K562 (cell line): ENCODE measurements around the gene NDRG3. TPM values are rescaled to one million over a fixed set of nuclear protein-coding genes. Genes with fewer than 3 reads are reported as not detected.

ENCODE experiments used
- ATAC-seq: fragments of 200-7000 bp; cut with Tn5 transposase; 3 replicates; pipeline ENCODE4 v1.9.1; 2020; ENCODE audit warnings: moderate library complexity
- BruUV-seq: library from RNA; stranded (reverse); fragments of 400-500 nt; replicated peaks from 2 replicates; lab custom pipeline; 2021; lab: Mats Ljungman, UMichigan
- CTCF ChIA-PET: fragments of 300-600 bp; formaldehyde crosslinking; extraction: SDS; loops from one replicate; lab custom pipeline; 2021; ENCODE audit warnings: low intra/inter-chr PET ratio; lab: Yijun Ruan, JAX
- POLR2A ChIA-PET: fragments of 300-600, 350-650 bp; sonication (Branson Sonifier 250); formaldehyde crosslinking; extraction: SDS; loops from one replicate; lab custom pipeline; 2021; ENCODE audit warnings: antibody characterized with exemption, inconsistent platforms; lab: Yijun Ruan, JAX
- DNase-seq, 4 experiments: peaks; one replicate each; pipeline versions ENCODE4 v3.0.0 to v3.0.0-alpha.2; 2011 to 2018; ENCODE audit warnings: low spot score in 3 of 4, mixed read lengths in 3 of 4; ENCODE audit errors: extremely low read depth in 1 of 4
- FAIRE-seq: peaks from 2 replicates; lab custom pipeline; 2011; peaks lifted over from hg19 to GRCh38; lab: Jason Lieb, UNC
- H2AFZ ChIP-seq: 2 replicates; pipeline ENCODE4 v1.6.0; 2011; ENCODE audit warnings: low read depth, low read length, control low read depth, inconsistent platforms
- H3K27ac ChIP-seq: fragments of 200-600 bp; 3 replicates; pipeline ENCODE4 v1.8.0; 2011; ENCODE audit warnings: low read depth, mild to moderate bottlenecking, control low read depth, inconsistent platforms, low read length, moderate library complexity, mixed read lengths; ENCODE audit errors: extremely low read depth
- H3K27me3 ChIP-seq, 2 experiments: fragments of 300-600 bp in 1 of 2; 2 replicates in 1 of 2; 3 replicates in 1 of 2; pipeline versions ENCODE4 v1.6.0 to v1.8.0; 2011; ENCODE audit warnings: inconsistent platforms in 2 of 2, low read length in 2 of 2, mild to moderate bottlenecking in 1 of 2, mixed read lengths in 1 of 2, moderate library complexity in 1 of 2; ENCODE audit not compliant: control insufficient read depth in 2 of 2, insufficient read depth in 2 of 2
- H3K36me3 ChIP-seq: fragments of 300-600 bp; 3 replicates; pipeline ENCODE4 v1.8.0; 2011; ENCODE audit warnings: mild to moderate bottlenecking, low read length, inconsistent platforms; ENCODE audit not compliant: control insufficient read depth, insufficient read depth
- H3K4me1 ChIP-seq, 2 experiments: fragments of 200-600 bp in 1 of 2; replicated peaks in 1 of 2; 2 replicates in 1 of 2; 3 replicates in 1 of 2; pipeline versions ENCODE4 v1.5.1 to v1.8.0; 2011; ENCODE audit warnings: inconsistent platforms in 2 of 2, low read length in 2 of 2, mild to moderate bottlenecking in 1 of 2, mixed read lengths in 1 of 2, moderate library complexity in 1 of 2; ENCODE audit not compliant: control insufficient read depth in 2 of 2, insufficient read depth in 2 of 2
- H3K4me2 ChIP-seq: 2 replicates; pipeline ENCODE4 v1.6.1; 2011; ENCODE audit warnings: low read length, control low read depth, inconsistent platforms, mixed read lengths; ENCODE audit not compliant: insufficient read depth
- H3K4me3 ChIP-seq: fragments of 200-600 bp; sonication (generic), shearing (Covaris generic); 2 replicates; pipeline ENCODE4 v1.5.1; 2016; ENCODE audit warnings: control low read depth, inconsistent platforms
- H3K79me2 ChIP-seq: fragments of 200-600 bp; 3 replicates; pipeline ENCODE4 v1.8.0; 2011; ENCODE audit warnings: low read length, inconsistent platforms; ENCODE audit not compliant: control insufficient read depth, insufficient read depth
- H3K9ac ChIP-seq, 2 experiments: 2 replicates each; pipeline versions ENCODE4 v1.6.0 to v1.6.1; 2011; ENCODE audit warnings: low read depth in 2 of 2, low read length in 2 of 2, control low read depth in 1 of 2, inconsistent platforms in 1 of 2, mild to moderate bottlenecking in 1 of 2, mixed read lengths in 1 of 2; ENCODE audit not compliant: insufficient read depth in 1 of 2
- H3K9me1 ChIP-seq: one replicate; pipeline ENCODE4 v1.6.0; 2011; ENCODE audit warnings: inconsistent platforms, mild to moderate bottlenecking, low read length, moderate library complexity; ENCODE audit not compliant: control insufficient read depth, insufficient read depth
- H3K9me3 ChIP-seq: replicated peaks from 2 replicates; pipeline ENCODE4 v1.5.1; 2011; ENCODE audit warnings: low read depth, low read length, inconsistent platforms; ENCODE audit not compliant: control insufficient read depth, insufficient read depth
- H4K20me1 ChIP-seq: replicated peaks from 2 replicates; pipeline ENCODE4 v1.6.1; 2011; ENCODE audit warnings: low read length, inconsistent platforms, mixed read lengths; ENCODE audit not compliant: control insufficient read depth, insufficient read depth
- BMI1 ChIP-seq: fragments of 150-350 bp; IDR thresholded peaks from 2 replicates; pipeline ENCODE4 v1.6.1; 2014; ENCODE audit warnings: low read length
- CXXC5 ChIP-seq: fragments of 250-450 bp; sonication (Bioruptor Pico); IDR thresholded peaks from 2 replicates; pipeline ENCODE4 v1.8.0; 2022; ENCODE audit warnings: inconsistent platforms, mild to moderate bottlenecking, moderate library complexity
- HNRNPK ChIP-seq: fragments of 200-400 bp; formaldehyde crosslinking; IDR thresholded peaks from one replicate; pipeline ENCODE4 v1.6.1; 2018; ENCODE audit warnings: mild to moderate bottlenecking, low read depth, low read length; ENCODE audit not compliant: poor library complexity, severe bottlenecking
- L3MBTL2 ChIP-seq: fragments of 450-650 bp; IDR thresholded peaks from 2 replicates; pipeline ENCODE4 v1.6.1; 2016; ENCODE audit warnings: mild to moderate bottlenecking, moderate library complexity
- MAZ ChIP-seq, 2 experiments: fragments of 450-650 bp in 1 of 2; sonication (generic) in 1 of 2; formaldehyde crosslinking; IDR thresholded peaks in 1 of 2; conservative IDR thresholded peaks in 1 of 2; 2 replicates each; pipeline versions ENCODE4 v1.4.0 to v1.5.0; 2020; ENCODE audit warnings: mild to moderate bottlenecking in 1 of 2, missing genetic modification reagents in 1 of 2
- MCM5 ChIP-seq: fragments of 450-650 bp; IDR thresholded peaks from 2 replicates; pipeline ENCODE4 v1.6.1; 2016; ENCODE audit warnings: low read depth
- NFIX ChIP-seq: fragments of 250-450 bp; sonication (Bioruptor Pico); IDR thresholded peaks from 2 replicates; pipeline ENCODE4 v1.4.0; 2020; ENCODE audit warnings: low read depth, mild to moderate bottlenecking, moderate library complexity
- SMARCE1 ChIP-seq: fragments of 450-650 bp; IDR thresholded peaks from 2 replicates; pipeline ENCODE4 v1.7.1; 2016; ENCODE audit warnings: mild to moderate bottlenecking
- SNRNP70 ChIP-seq: fragments of 200-400 bp; formaldehyde crosslinking; optimal IDR thresholded peaks from 2 replicates; pipeline ENCODE3; 2017; ENCODE audit warnings: low read depth, low read length
- TAF15 ChIP-seq: fragments of 200-400 bp; formaldehyde crosslinking; IDR thresholded peaks from 2 replicates; pipeline ENCODE4 v1.6.1; 2017; ENCODE audit warnings: mild to moderate bottlenecking, low read depth, low read length, moderate library complexity
- TAF7 ChIP-seq: fragments of 450-650 bp; IDR thresholded peaks from 2 replicates; pipeline ENCODE4 v1.6.1; 2016; ENCODE audit warnings: missing genetic modification characterization, missing compliant biosample characterization
- TSC22D4 ChIP-seq: fragments of 450-650 bp; IDR thresholded peaks from 2 replicates; pipeline ENCODE4 v1.6.1; 2016; ENCODE audit warnings: missing genetic modification characterization, missing biosample characterization, control low read depth
- ZNF232 ChIP-seq: sonication (generic); formaldehyde crosslinking; IDR thresholded peaks from 2 replicates; pipeline ENCODE4 v1.8.0; 2022; ENCODE audit warnings: mild to moderate bottlenecking, missing genetic modification reagents
- ZNF24 ChIP-seq: fragments of 450-650 bp; IDR thresholded peaks from 2 replicates; pipeline ENCODE4 v1.6.1; 2016
- ZNF444 ChIP-seq: fragments of 250-450 bp; sonication (Bioruptor Pico); IDR thresholded peaks from 2 replicates; pipeline ENCODE4 v1.4.0; 2020; ENCODE audit warnings: mild to moderate bottlenecking, moderate library complexity
- ZNF76 ChIP-seq: fragments of 250-450 bp; sonication (Bioruptor Pico); IDR thresholded peaks from 2 replicates; pipeline ENCODE4 v1.4.0; 2020; ENCODE audit warnings: mild to moderate bottlenecking, moderate library complexity, borderline replicate concordance
- WGBS: fragments of 100-300 bp; shearing (Covaris generic); methylation state at CpG from one replicate; pipeline ENCODE4 v1.1.6; 2016; ENCODE audit warnings: low coverage, mixed read lengths; ENCODE audit not compliant: insufficient coverage; ENCODE audit errors: missing lambda C conversion rate; 5-methylcytosine and 5-hydroxymethylcytosine counted together
- in situ Hi-C: fragments of 300-500 bp; cut with MboI; formaldehyde crosslinking; loops from 4 replicates; pipeline ENCODE4 v1.15.0; 2018; ENCODE audit warnings: inconsistent platforms, mixed read lengths
- intact Hi-C: fragments of 100-400 bp; cut with micrococcal nuclease; formaldehyde crosslinking; loops from 2 replicates; pipeline ENCODE4 v1.14.2; 2022
- polyA plus RNA-seq, 8 experiments: library from polyadenylated mRNA; depleted of rRNA in 4 of 8; stranded (reverse) in 5 of 8; unstranded in 3 of 8; fragments of >200 nt; fragmentation: Nextera tagmentation in 2 of 8; fragmentation: Illumina TruSeq in 1 of 8; extraction: Ambion mirVana in 2 of 8; extraction: Trizol in 1 of 8; gene quantifications; 2 replicates each; pipeline versions ENCODE4 v1.2.1 to v1.2.3, GENCODE V29; 2011 to 2014; ENCODE audit warnings: inconsistent platforms in 1 of 8, missing spikeins in 1 of 8
- total RNA-seq, 7 experiments: library from RNA; depleted of rRNA in 6 of 7; stranded (reverse); fragments of >200 nt in 6 of 7; fragmentation: Illumina TruSeq in 2 of 7; extraction: Trizol in 2 of 7; gene quantifications; 2 replicates each; pipeline versions ENCODE4 v1.2.1 to v1.2.3, GENCODE V29; 2011 to 2021; ENCODE audit warnings: low replicate concordance in 1 of 7
- TF ChIP-seq, protein P1 (sequence below): fragments of 450-650 bp; formaldehyde crosslinking; IDR thresholded peaks from 2 replicates; pipeline ENCODE4 v1.4.0; 2020; ENCODE audit warnings: mild to moderate bottlenecking, mixed read lengths
- TF ChIP-seq, protein P2 (sequence below), 2 experiments: fragments of 250-450 bp in 1 of 2; fragments of 450-650 bp in 1 of 2; sonication (Bioruptor Pico) in 1 of 2; IDR thresholded peaks; 2 replicates each; pipeline versions ENCODE4 v1.6.1 to v1.8.0; 2016 to 2021; ENCODE audit warnings: mild to moderate bottlenecking in 2 of 2, moderate library complexity in 2 of 2, missing compliant biosample characterization in 1 of 2, missing genetic modification characterization in 1 of 2
- TF ChIP-seq, protein P3 (sequence below): IDR thresholded peaks from 2 replicates; pipeline ENCODE4 v1.6.1; 2014; ENCODE audit warnings: antibody characterized with exemption
- TF ChIP-seq, protein P4 (sequence below): fragments of 250-450 bp; sonication (Bioruptor Pico); IDR thresholded peaks from 2 replicates; pipeline ENCODE4 v1.6.1; 2021; ENCODE audit warnings: mild to moderate bottlenecking

The NDRG3 gene
- total and polyA plus RNA-seq, 9 of the 15 experiments (the other 6 are each of a cell fraction or from before 2014, with no cell fraction given), result 14.6 to 39.4 (median 24.4) TPM

DNA sequence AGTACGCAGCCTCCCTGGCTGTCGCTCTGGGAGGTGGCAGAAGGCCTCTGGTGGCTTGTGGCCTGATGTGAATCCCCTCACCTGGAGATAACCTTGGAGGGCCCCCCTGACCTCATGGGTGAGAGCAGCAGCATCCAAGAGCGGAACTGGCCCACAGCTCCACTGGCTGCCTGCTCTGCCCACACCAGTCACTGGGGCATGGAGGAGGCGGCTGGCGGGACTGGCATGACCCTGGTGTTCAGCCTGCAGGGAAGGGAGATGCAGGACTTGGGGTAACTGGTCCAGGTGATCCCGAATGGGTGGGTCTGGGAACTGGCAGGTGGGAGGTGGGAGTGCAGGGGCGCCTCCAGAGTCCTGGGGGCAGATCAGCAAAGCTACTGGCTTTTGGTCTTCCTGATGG, 38.2 kb upstream of the NDRG3 start (continued):
- TF ChIP-seq, protein P1, sequence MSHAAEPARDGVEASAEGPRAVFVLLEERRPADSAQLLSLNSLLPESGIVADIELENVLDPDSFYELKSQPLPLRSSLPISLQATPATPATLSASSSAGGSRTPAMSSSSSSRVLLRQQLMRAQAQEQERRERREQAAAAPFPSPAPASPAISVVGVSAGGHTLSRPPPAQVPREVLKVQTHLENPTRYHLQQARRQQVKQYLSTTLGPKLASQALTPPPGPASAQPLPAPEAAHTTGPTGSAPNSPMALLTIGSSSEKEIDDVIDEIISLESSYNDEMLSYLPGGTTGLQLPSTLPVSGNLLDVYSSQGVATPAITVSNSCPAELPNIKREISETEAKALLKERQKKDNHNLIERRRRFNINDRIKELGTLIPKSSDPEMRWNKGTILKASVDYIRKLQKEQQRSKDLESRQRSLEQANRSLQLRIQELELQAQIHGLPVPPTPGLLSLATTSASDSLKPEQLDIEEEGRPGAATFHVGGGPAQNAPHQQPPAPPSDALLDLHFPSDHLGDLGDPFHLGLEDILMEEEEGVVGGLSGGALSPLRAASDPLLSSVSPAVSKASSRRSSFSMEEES (CRISPR knock-in tag), result no peak
- no peak for TF ChIP-seq SNRNP70
- no peak for TF ChIP-seq ZNF24
- TF ChIP-seq CXXC5, result no peak
- no peak for TF ChIP-seq TSC22D4 (tag)

DNA sequence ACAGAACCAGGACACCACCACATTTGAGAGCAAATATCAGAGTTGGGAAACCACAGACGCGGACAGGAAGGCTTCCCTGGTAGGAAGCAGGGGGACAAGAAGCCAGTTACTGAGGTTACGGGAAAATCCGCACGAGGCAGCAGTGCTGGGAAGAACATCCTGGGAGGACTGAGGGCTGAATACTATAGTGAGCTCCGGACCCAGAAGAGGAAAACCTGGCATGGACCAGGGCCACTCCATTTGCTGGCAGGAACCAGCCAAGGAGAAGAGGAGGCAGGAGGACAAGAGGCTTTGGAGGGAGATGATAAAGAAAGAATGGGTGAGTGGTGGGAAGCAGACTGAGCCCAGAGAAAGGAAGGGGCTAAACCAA, 33.8 kb upstream of the NDRG3 start:
- no peak for ATAC-seq
- Histone ChIP-seq H3K79me2 (no peaks in the 10 kb centered on the region), H4K20me1 (no peaks in the 10 kb centered on the region), H3K4me1 (peaks cover 4 to 9% of the 10 kb centered on the region in 2 experiments; a peak in 4 of 5 replicates), H3K27me3 (no peaks in the 10 kb centered on the region), H3K9me1 (no peaks in the 10 kb centered on the region), H3K27ac (no peak overlapping the region), H3K9ac (peak overlapping the region in 1 of 2 experiments; percentile 73; a peak in 1 of 4 replicates), H3K4me2 (no peak overlapping the region), H3K9me3 (no peaks in the 10 kb centered on the region), H2AFZ (no peak overlapping the region), H3K4me3 (no peak overlapping the region), H3K36me3 (peaks cover 21% of the 10 kb centered on the region; the same call in 1 of the 3 replicates)
- DNase-seq, result peak in 1 of 4 experiments; percentile 5
- ChIA-PET CTCF (no interaction called here), POLR2A (no interaction called here)
- intact Hi-C loops (no loop called here), in situ Hi-C loops (no loop called here)
- WGBS, result 71% methylated on average over 6 of the region's 6 CpGs
- no peak for FAIRE-seq
- BruUV-seq, result no TSS peak
- TF ChIP-seq TAF7 (tag) (no peak), ZNF444 (CRISPR knock-in tag) (no peak), ZNF76 (no peak), TAF15 (no peak), MCM5 (no peak), SMARCE1 (no peak), L3MBTL2 (no peak), NFIX (CRISPR knock-in tag) (no peak), BMI1 (no peak), ZNF232 (no peak), HNRNPK (no peak), MAZ (CRISPR knock-in tag; conservative IDR thresholded peaks at IDR 0.05 in 1 of 2, IDR thresholded peaks at IDR 0.05 in 1 of 2) (no peak)
- TF ChIP-seq, protein P2, sequence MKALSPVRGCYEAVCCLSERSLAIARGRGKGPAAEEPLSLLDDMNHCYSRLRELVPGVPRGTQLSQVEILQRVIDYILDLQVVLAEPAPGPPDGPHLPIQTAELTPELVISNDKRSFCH (CRISPR knock-in tag; IDR thresholded peaks at IDR 0.05), result no peak
- TF ChIP-seq, protein P2 (tag; IDR thresholded peaks at IDR 0.05), result no peak
- TF ChIP-seq, protein P3, sequence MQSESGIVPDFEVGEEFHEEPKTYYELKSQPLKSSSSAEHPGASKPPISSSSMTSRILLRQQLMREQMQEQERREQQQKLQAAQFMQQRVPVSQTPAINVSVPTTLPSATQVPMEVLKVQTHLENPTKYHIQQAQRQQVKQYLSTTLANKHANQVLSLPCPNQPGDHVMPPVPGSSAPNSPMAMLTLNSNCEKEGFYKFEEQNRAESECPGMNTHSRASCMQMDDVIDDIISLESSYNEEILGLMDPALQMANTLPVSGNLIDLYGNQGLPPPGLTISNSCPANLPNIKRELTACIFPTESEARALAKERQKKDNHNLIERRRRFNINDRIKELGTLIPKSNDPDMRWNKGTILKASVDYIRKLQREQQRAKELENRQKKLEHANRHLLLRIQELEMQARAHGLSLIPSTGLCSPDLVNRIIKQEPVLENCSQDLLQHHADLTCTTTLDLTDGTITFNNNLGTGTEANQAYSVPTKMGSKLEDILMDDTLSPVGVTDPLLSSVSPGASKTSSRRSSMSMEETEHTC, result no peak
- TF ChIP-seq, protein P4, sequence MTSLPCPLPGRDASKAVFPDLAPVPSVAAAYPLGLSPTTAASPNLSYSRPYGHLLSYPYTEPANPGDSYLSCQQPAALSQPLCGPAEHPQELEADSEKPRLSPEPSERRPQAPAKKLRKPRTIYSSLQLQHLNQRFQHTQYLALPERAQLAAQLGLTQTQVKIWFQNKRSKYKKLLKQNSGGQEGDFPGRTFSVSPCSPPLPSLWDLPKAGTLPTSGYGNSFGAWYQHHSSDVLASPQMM (CRISPR knock-in tag), result no peak
